Activated CD4-positive, alpha-beta T cell treated with anti-CD3 and anti-CD28 coated beads, Interleukin-2, amount 10 ng/mL, durations not matched to agents 24 days and 14 days (primary cell): Measurements from ENCODE around the gene MYBPHL. TPM values are rescaled to one million over a fixed set of nuclear protein-coding genes. Genes with fewer than 3 reads are reported as not detected.

Source experiments
- DNase-seq: peaks from one replicate; pipeline ENCODE4 v3.0.0; 2022
- H3K27ac Mint-ChIP-seq: one replicate; pipeline ENCODE4 v1.8.0; 2022; ENCODE audit warnings: mild to moderate bottlenecking, mixed read lengths
- H3K27me3 Mint-ChIP-seq: one replicate; pipeline ENCODE4 v1.8.0; 2022; ENCODE audit warnings: mixed read lengths
- H3K36me3 Mint-ChIP-seq: one replicate; pipeline ENCODE4 v1.8.0; 2022; ENCODE audit warnings: low read depth, mild to moderate bottlenecking, mixed read lengths
- H3K4me1 Mint-ChIP-seq: one replicate; pipeline ENCODE4 v1.8.0; 2021; ENCODE audit warnings: mixed read lengths
- H3K4me3 Mint-ChIP-seq: one replicate; pipeline ENCODE4 v1.8.0; 2022; ENCODE audit warnings: mild to moderate bottlenecking, moderate library complexity, mixed read lengths
- H3K9me3 Mint-ChIP-seq: one replicate; pipeline ENCODE4 v1.8.0; 2021; ENCODE audit warnings: mixed read lengths
- intact Hi-C: fragments of 100-400 bp; cut with micrococcal nuclease; formaldehyde crosslinking; loops from one replicate; pipeline ENCODE4 v1.15.1; 2023
- total RNA-seq: library from RNA; stranded (reverse); gene quantifications from 2 replicates; pipeline ENCODE4 v1.2.3, GENCODE V29; 2022

MYBPHL gene
- total RNA-seq, 1 donor from 2014 or later: not detected

GRCh38 chr1:109269981-109270622, 36.7 kb downstream of the MYBPHL start:
- no peak overlapping the region for H3K27ac Mint-ChIP-seq
- no peak overlapping the region for H3K4me3 Mint-ChIP-seq
- DNase-seq: no peak
- H3K9me3 Mint-ChIP-seq: no peaks in the 10 kb centered on the region
- H3K4me1 Mint-ChIP-seq: peaks cover 2% of the 10 kb centered on the region
- intact Hi-C loops: no loop called here
- no peaks in the 10 kb centered on the region for H3K27me3 Mint-ChIP-seq
- no peaks in the 10 kb centered on the region for H3K36me3 Mint-ChIP-seq

- intact Hi-C loops: no loop called here
- H3K27me3 Mint-ChIP-seq: no peaks in the 10 kb centered on the region
- no peak overlapping the region for H3K4me3 Mint-ChIP-seq
- no peaks in the 10 kb centered on the region for H3K9me3 Mint-ChIP-seq
- H3K4me1 Mint-ChIP-seq: peaks cover 2% of the 10 kb centered on the region
- H3K36me3 Mint-ChIP-seq: no peaks in the 10 kb centered on the region
- no peak for DNase-seq
- no peak overlapping the region for H3K27ac Mint-ChIP-seq
Observed at GRCh38 chr1:109269212-109269980, 37.4 kb downstream of the MYBPHL start.

GRCh38 chr1:109268431-109269211, 38.2 kb downstream of the MYBPHL start:
- no peaks in the 10 kb centered on the region for H3K36me3 Mint-ChIP-seq
- no peak for DNase-seq
- intact Hi-C loops: no loop called here
- no peak overlapping the region for H3K27ac Mint-ChIP-seq
- H3K27me3 Mint-ChIP-seq: no peaks in the 10 kb centered on the region
- no peaks in the 10 kb centered on the region for H3K4me1 Mint-ChIP-seq
- no peaks in the 10 kb centered on the region for H3K9me3 Mint-ChIP-seq
- H3K4me3 Mint-ChIP-seq: no peak overlapping the region

GRCh38 chr1:109267743-109268300, 39.0 kb downstream of the MYBPHL start:
- Mint-ChIP-seq H3K4me1 (no peaks in the 10 kb centered on the region), H3K9me3 (no peaks in the 10 kb centered on the region), H3K4me3 (no peak overlapping the region), H3K27me3 (no peaks in the 10 kb centered on the region), H3K27ac (no peak overlapping the region), H3K36me3 (no peaks in the 10 kb centered on the region)
- intact Hi-C loops: no loop called here
- DNase-seq: no peak

GRCh38 chr1:109266965-109267364, 39.8 kb downstream of the MYBPHL start:
- Mint-ChIP-seq H3K9me3 (no peaks in the 10 kb centered on the region), H3K36me3 (no peaks in the 10 kb centered on the region), H3K27me3 (no peaks in the 10 kb centered on the region), H3K4me1 (no peaks in the 10 kb centered on the region), H3K27ac (no peak overlapping the region), H3K4me3 (no peak overlapping the region)
- DNase-seq: no peak
- intact Hi-C loops: no loop called here

GRCh38 chr1:109265741-109266330, 41.0 kb downstream of the MYBPHL start:
- intact Hi-C loops: no loop called here
- no peaks in the 10 kb centered on the region for H3K4me1 Mint-ChIP-seq
- no peaks in the 10 kb centered on the region for H3K27me3 Mint-ChIP-seq
- H3K27ac Mint-ChIP-seq: no peak overlapping the region
- no peak overlapping the region for H3K4me3 Mint-ChIP-seq
- DNase-seq: no peak
- no peaks in the 10 kb centered on the region for H3K9me3 Mint-ChIP-seq
- no peaks in the 10 kb centered on the region for H3K36me3 Mint-ChIP-seq

GRCh38 chr1:109265016-109265415, 41.8 kb downstream of the MYBPHL start:
- Mint-ChIP-seq H3K4me3 (no peak overlapping the region), H3K4me1 (no peaks in the 10 kb centered on the region), H3K36me3 (no peaks in the 10 kb centered on the region), H3K9me3 (no peaks in the 10 kb centered on the region), H3K27ac (no peak overlapping the region), H3K27me3 (no peaks in the 10 kb centered on the region)
- DNase-seq: no peak
- intact Hi-C loops: no loop called here

- Mint-ChIP-seq H3K36me3 (no peaks in the 10 kb centered on the region), H3K27me3 (no peaks in the 10 kb centered on the region), H3K4me1 (no peaks in the 10 kb centered on the region), H3K9me3 (no peaks in the 10 kb centered on the region), H3K4me3 (no peak overlapping the region), H3K27ac (no peak overlapping the region)
- intact Hi-C loops: no loop called here
- DNase-seq: no peak
Observed at GRCh38 chr1:109264379-109264755, 42.4 kb downstream of the MYBPHL start.

- H3K27ac Mint-ChIP-seq: peak overlapping the region; percentile 79
- intact Hi-C loops: loop anchor here (1.0 kb wide), 2 partner anchors 136 to 269 kb away; no protein-coding TSS in a partner anchor
- H3K9me3 Mint-ChIP-seq: no peaks in the 10 kb centered on the region
- DNase-seq: peak; percentile 95
- H3K36me3 Mint-ChIP-seq: no peaks in the 10 kb centered on the region
- no peak overlapping the region for H3K4me3 Mint-ChIP-seq
- no peaks in the 10 kb centered on the region for H3K4me1 Mint-ChIP-seq
- H3K27me3 Mint-ChIP-seq: no peaks in the 10 kb centered on the region
Observed at GRCh38 chr1:109263597-109264378, 43.0 kb downstream of the MYBPHL start.

GRCh38 chr1:109263234-109263596, 43.6 kb downstream of the MYBPHL start:
- intact Hi-C loops: loop anchor here (1.0 kb wide), 2 partner anchors 136 to 269 kb away; no protein-coding TSS in a partner anchor
- Mint-ChIP-seq H3K4me1 (no peaks in the 10 kb centered on the region), H3K27ac (peak overlapping the region; percentile 79), H3K36me3 (no peaks in the 10 kb centered on the region), H3K9me3 (no peaks in the 10 kb centered on the region), H3K27me3 (no peaks in the 10 kb centered on the region), H3K4me3 (no peak overlapping the region)
- DNase-seq: no peak

GRCh38 chr1:109262231-109263055, 44.4 kb downstream of the MYBPHL start:
- intact Hi-C loops: loop anchor here (1.0 kb wide), 2 partner anchors 137 to 270 kb away; no protein-coding TSS in a partner anchor
- Mint-ChIP-seq H3K4me1 (no peaks in the 10 kb centered on the region), H3K9me3 (no peaks in the 10 kb centered on the region), H3K4me3 (no peak overlapping the region), H3K36me3 (no peaks in the 10 kb centered on the region), H3K27me3 (no peaks in the 10 kb centered on the region), H3K27ac (no peak overlapping the region)
- DNase-seq: no peak

GRCh38 chr1:109261578-109261977, 45.2 kb downstream of the MYBPHL start:
- DNase-seq: no peak
- H3K9me3 Mint-ChIP-seq: no peaks in the 10 kb centered on the region
- intact Hi-C loops: no loop called here
- H3K4me1 Mint-ChIP-seq: no peaks in the 10 kb centered on the region
- no peak overlapping the region for H3K4me3 Mint-ChIP-seq
- no peaks in the 10 kb centered on the region for H3K36me3 Mint-ChIP-seq
- H3K27ac Mint-ChIP-seq: no peak overlapping the region
- no peaks in the 10 kb centered on the region for H3K27me3 Mint-ChIP-seq
